Measurements from ENCODE around the gene PILRB. TPM values are rescaled to one million over a fixed set of nuclear protein-coding genes. Genes with fewer than 3 reads are reported as not detected.

The PILRB gene
- total RNA-seq, 1 experiment from 2014 or later = 60.2 TPM

GRCh38 chr7:100378114-100378755 lies 20.3 kb downstream of the PILRB start:
- Histone ChIP-seq H3K4me1 (ENCODE audit: control insufficient read depth in 1 of 2, insufficient read depth in 2 of 2, low read length in 2 of 2) (no peaks in the 10 kb centered on the region), H3K9me2 (ENCODE audit: insufficient read depth) (no peaks in the 10 kb centered on the region), H2AFZ (ENCODE audit: low read depth, low read length, poor library complexity, severe bottlenecking) (no peak overlapping the region), H3K79me2 (ENCODE audit: insufficient read depth, low read length) (no peaks in the 10 kb centered on the region), H3K4me2 (ENCODE audit: low read length) (no peak overlapping the region), H3K27ac (ENCODE audit: low read depth, low read length) (no peak overlapping the region), H3K9me3 (ENCODE audit: control insufficient read depth in 1 of 2, insufficient read depth in 1 of 2, low read depth in 1 of 2, low read length in 2 of 2) (no peaks in the 10 kb centered on the region), H3K36me3 (ENCODE audit: control insufficient read depth in 1 of 2, insufficient read depth in 2 of 2, low read length in 2 of 2) (no peaks in the 10 kb centered on the region), H4K20me1 (ENCODE audit: insufficient read depth) (no peaks in the 10 kb centered on the region), H3K27me3 (ENCODE audit: insufficient read depth, low read length) (no peaks in the 10 kb centered on the region), H3K9ac (ENCODE audit: low read length) (no peak overlapping the region), H3K4me3 (replicated peaks in 1 of 2; ENCODE audit: low read depth in 1 of 2, low read length in 2 of 2) (no peak overlapping the region)
- BruUV-seq (replicated peaks) = no TSS peak
- DNase-seq (ENCODE audit: low read depth, low spot score) = no peak
- ATAC-seq = no peak
- TF ChIP-seq SRF (IDR thresholded peaks at IDR 0.05; ENCODE audit: low read depth) (no peak), JUND (IDR thresholded peaks at IDR 0.05) (no peak), POLR2A (IDR thresholded peaks at IDR 0.05; ENCODE audit: borderline replicate concordance, extremely low read depth, insufficient read depth, insufficient read length) (no peak), EZH2phosphoT487 (IDR thresholded peaks at IDR 0.05; ENCODE audit: borderline replicate concordance) (no peak), ZBTB33 (IDR thresholded peaks at IDR 0.05; ENCODE audit: extremely low read depth, insufficient replicate concordance, low read length) (no peak), ZFX (IDR thresholded peaks at IDR 0.05) (no peak), RAD21 (IDR thresholded peaks at IDR 0.05; ENCODE audit: low read depth) (no peak), POLR2AphosphoS5 (IDR thresholded peaks at IDR 0.05; ENCODE audit: low read depth, low read length) (no peak), SIN3A (IDR thresholded peaks at IDR 0.05; ENCODE audit: low read depth) (no peak)
- CTCF ChIA-PET = no interaction called here
- RAD21 ChIA-PET (ENCODE audit: low non-redundant PET in 1 of 2, low total read pairs in 2 of 2, uncharacterized antibody in 2 of 2, unreplicated experiment in 2 of 2) = interaction anchor here in 1 of 2 experiments (0.5 kb wide), 1 partner anchor 29 kb away, joined by 7 read pairs; no protein-coding TSS in a partner anchor
- intact Hi-C loops (cut with micrococcal nuclease) = no loop called here
- POLR2A ChIA-PET = no interaction called here

GRCh38 chr7:100380196-100380595 lies 22.3 kb downstream of the PILRB start:
- Histone ChIP-seq H3K27me3 (ENCODE audit: insufficient read depth, low read length) (no peaks in the 10 kb centered on the region), H4K20me1 (ENCODE audit: insufficient read depth) (no peaks in the 10 kb centered on the region), H2AFZ (ENCODE audit: low read depth, low read length, poor library complexity, severe bottlenecking) (no peak overlapping the region), H3K36me3 (ENCODE audit: control insufficient read depth in 1 of 2, insufficient read depth in 2 of 2, low read length in 2 of 2) (no peaks in the 10 kb centered on the region), H3K79me2 (ENCODE audit: insufficient read depth, low read length) (no peaks in the 10 kb centered on the region), H3K4me2 (ENCODE audit: low read length) (no peak overlapping the region), H3K9ac (ENCODE audit: low read length) (no peak overlapping the region), H3K27ac (ENCODE audit: low read depth, low read length) (no peak overlapping the region), H3K4me1 (ENCODE audit: control insufficient read depth in 1 of 2, insufficient read depth in 2 of 2, low read length in 2 of 2) (no peaks in the 10 kb centered on the region), H3K9me2 (ENCODE audit: insufficient read depth) (no peaks in the 10 kb centered on the region), H3K4me3 (replicated peaks in 1 of 2; ENCODE audit: low read depth in 1 of 2, low read length in 2 of 2) (no peak overlapping the region), H3K9me3 (ENCODE audit: control insufficient read depth in 1 of 2, insufficient read depth in 1 of 2, low read depth in 1 of 2, low read length in 2 of 2) (no peaks in the 10 kb centered on the region)
- no peak for TF ChIP-seq SIN3A (IDR thresholded peaks at IDR 0.05; ENCODE audit: low read depth)
- TF ChIP-seq POLR2A (IDR thresholded peaks at IDR 0.05; ENCODE audit: borderline replicate concordance, extremely low read depth, insufficient read depth, insufficient read length) = no peak
- no peak for TF ChIP-seq MAX (IDR thresholded peaks at IDR 0.05)
- no peak for TF ChIP-seq ATF3 (IDR thresholded peaks at IDR 0.05)
- TF ChIP-seq ZBTB33 (IDR thresholded peaks at IDR 0.05; ENCODE audit: extremely low read depth, insufficient replicate concordance, low read length) = no peak
- TF ChIP-seq EZH2phosphoT487 (IDR thresholded peaks at IDR 0.05; ENCODE audit: borderline replicate concordance) = no peak
- no peak for TF ChIP-seq ZFX (IDR thresholded peaks at IDR 0.05)
- no peak for TF ChIP-seq CTCF (IDR thresholded peaks at IDR 0.05 in 2 of 3, conservative IDR thresholded peaks at IDR 0.05 in 1 of 3; ENCODE audit: borderline replicate concordance in 1 of 3, insufficient read depth in 1 of 3, low read depth in 2 of 3, low read length in 2 of 3)
- no TSS peak for BruUV-seq (replicated peaks)
- ATAC-seq (no peak), DNase-seq (ENCODE audit: low read depth, low spot score) (no peak)
- intact Hi-C loops (cut with micrococcal nuclease) = no loop called here
- POLR2A ChIA-PET = no interaction called here
- CTCF ChIA-PET = no interaction called here
- RAD21 ChIA-PET (ENCODE audit: low non-redundant PET in 1 of 2, low total read pairs in 2 of 2, uncharacterized antibody in 2 of 2, unreplicated experiment in 2 of 2) = no interaction called here
